Measurements from ENCODE around the gene HLF.
A peak's percentile ranks its signal among the peaks of the same experiment; 100 is the strongest.

Gene HLF

DNA sequence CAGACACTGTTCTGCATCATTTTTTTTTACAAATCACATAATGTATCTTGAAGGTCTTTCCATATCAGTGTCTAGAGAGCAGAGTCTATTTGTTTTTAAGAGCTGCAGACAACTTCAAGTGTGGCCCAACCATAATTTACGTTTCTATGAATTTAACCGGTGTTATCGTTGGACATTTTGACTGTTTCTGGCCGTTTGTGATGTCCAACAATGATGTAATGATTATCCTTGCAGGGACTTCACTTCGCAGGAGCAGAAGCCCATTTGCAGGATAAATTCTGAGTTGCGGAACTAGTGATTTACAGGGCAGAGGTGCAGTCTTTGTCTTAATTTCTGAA, 26.9 kb upstream of the HLF start:
- TF ChIP-seq, protein P1, sequence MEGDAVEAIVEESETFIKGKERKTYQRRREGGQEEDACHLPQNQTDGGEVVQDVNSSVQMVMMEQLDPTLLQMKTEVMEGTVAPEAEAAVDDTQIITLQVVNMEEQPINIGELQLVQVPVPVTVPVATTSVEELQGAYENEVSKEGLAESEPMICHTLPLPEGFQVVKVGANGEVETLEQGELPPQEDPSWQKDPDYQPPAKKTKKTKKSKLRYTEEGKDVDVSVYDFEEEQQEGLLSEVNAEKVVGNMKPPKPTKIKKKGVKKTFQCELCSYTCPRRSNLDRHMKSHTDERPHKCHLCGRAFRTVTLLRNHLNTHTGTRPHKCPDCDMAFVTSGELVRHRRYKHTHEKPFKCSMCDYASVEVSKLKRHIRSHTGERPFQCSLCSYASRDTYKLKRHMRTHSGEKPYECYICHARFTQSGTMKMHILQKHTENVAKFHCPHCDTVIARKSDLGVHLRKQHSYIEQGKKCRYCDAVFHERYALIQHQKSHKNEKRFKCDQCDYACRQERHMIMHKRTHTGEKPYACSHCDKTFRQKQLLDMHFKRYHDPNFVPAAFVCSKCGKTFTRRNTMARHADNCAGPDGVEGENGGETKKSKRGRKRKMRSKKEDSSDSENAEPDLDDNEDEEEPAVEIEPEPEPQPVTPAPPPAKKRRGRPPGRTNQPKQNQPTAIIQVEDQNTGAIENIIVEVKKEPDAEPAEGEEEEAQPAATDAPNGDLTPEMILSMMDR (IDR thresholded peaks at IDR 0.05; ENCODE audit: low read depth, low read length): no peak
- peak overlapping the region; percentile 66 for H3K4me3 ChIP-seq (ENCODE audit: low read depth, low read length)

DNA sequence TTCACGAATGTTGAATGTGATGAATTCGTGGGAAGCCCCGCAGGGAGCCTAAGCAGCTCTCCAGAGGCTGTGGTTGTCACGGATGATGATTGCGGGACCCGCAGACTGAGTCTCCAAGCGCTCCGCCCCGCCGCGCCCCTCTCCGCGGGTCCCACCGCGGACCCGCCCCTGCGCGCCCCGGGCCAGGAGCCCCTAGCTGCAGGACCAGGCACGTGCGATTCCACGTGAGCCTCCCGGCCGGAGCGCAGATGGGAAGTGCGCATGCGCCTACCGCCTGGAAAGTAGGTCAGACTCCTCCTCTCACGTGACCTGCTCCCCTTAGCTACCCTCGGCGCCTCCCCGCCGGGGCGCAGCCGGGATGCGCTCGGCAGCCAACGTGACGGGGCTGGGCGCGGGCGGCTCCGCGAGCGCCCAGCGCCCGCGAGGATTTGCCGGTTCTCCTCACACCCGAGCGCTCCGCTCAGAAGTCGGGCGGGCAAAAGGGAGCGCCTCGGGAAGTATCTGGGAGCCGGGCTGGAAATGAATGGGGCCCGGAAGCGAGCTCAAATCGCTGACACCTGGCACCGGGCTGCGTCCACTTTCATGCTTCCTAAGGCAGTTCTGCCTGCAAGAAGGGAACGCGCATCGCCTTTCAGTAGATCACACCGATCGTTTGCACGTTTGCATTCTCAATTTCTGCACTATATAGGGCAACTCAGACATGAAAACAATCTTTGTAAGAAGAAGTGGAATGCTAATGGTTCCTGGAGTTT, 26.4 kb upstream of the HLF start:
- H3K4me3 ChIP-seq (ENCODE audit: low read depth, low read length): peak overlapping the region; percentile 66
- TF ChIP-seq, protein P1 (IDR thresholded peaks at IDR 0.05; ENCODE audit: low read depth, low read length): no peak

DNA sequence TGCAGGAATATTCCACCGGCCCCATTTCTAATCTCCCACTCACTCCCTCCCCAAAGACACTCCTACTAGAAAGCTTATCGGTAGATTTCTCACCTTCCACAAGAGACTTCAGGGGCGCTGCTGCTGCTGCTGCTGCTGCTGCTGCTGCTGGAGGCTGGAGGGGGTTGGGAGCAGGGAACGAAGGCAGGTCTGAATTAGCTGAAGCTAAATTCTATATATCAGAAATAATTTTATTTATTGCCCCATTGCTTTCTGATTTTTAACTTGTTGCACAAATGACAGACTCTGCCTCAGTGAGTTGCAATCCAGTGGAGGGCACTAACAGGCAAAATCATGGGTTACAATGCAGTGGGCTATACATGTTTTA, 25.8 kb upstream of the HLF start:
- TF ChIP-seq, protein P1 (IDR thresholded peaks at IDR 0.05; ENCODE audit: low read depth, low read length): no peak
- H3K4me3 ChIP-seq (ENCODE audit: low read depth, low read length): peak overlapping the region; percentile 66

DNA sequence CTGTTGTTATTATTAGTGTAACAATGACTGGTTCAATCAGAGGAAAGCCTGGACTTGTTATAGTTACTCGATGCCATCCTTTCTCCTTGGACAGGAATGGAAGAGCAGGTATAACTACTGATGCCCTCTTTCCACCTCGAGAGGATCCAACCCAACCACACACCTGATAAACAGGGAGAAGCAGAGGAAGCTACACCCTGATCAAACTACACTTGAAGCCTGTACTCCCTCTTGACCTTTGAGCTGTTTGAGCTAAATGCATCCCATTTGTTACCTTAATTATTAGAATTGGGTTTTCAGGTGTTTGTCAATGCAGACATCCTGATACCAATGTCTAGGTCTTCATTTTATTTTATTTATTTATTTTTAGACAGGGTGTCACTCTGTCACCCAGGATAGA, 23.7 kb upstream of the HLF start:
- no peak overlapping the region for H3K4me3 ChIP-seq (ENCODE audit: low read depth, low read length)
- TF ChIP-seq, protein P1 (IDR thresholded peaks at IDR 0.05; ENCODE audit: low read depth, low read length): no peak

DNA sequence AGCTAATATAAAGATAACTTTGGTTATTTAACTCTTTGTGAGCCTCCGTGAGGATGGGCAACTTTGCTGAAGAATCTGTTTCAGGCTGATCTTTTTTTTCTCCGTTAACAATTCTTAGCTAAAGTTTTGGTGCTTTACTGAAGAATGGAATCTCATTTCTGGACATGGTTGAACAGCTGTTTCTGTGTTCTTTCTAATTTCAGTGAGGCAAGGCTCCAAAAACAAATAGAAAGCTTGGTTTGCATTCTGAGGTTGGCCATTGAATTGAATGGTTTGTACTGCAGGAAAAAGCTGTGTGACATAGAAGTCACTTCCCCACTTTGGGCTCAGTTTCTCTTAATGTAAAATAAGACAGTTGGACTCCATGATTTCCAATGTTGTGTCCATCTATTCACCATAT, 22.3 kb upstream of the HLF start:
- TF ChIP-seq, protein P1 (IDR thresholded peaks at IDR 0.05; ENCODE audit: low read depth, low read length): no peak
- no peak overlapping the region for H3K4me3 ChIP-seq (ENCODE audit: low read depth, low read length)

DNA sequence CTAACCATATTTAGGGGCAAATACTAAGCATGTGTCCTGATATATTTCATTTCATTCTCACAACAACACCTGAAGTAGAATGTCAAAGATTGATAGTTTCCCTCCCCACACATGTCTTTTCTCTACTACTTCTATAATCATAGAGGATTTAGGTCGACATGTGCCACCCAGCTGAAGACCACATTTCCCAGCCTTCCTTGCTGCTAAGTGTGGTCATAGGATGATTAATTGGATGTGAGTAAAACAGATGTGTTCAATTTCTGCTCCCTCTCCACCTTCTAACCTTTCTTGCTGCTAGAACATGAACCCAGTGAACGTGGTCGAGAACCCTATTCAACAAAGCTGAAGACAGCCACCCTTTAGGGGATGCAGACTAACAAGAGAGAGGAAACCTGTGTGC, 18.8 kb upstream of the HLF start:
- no peak overlapping the region for H3K4me3 ChIP-seq (ENCODE audit: low read depth, low read length)
- TF ChIP-seq, protein P1 (IDR thresholded peaks at IDR 0.05; ENCODE audit: low read depth, low read length): no peak

DNA sequence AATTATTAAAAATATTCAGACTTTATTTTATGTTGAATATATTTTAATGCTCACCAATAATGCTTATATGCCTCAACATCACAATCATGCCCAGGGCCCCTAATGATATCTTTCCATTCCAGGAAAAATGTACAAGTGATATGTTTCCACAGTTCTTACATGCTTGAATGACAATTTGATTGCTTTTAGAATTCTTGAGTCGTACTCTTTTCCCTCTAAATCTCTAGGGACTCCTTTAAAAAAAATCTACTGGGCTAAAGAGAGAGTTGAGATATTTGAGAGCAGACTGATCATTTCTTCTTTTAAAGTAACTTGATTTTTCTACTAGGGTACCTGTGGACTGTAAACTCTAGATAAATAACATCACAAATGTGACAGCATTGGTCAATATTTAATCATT, 18.2 kb upstream of the HLF start:
- TF ChIP-seq, protein P1 (IDR thresholded peaks at IDR 0.05; ENCODE audit: low read depth, low read length): no peak
- no peak overlapping the region for H3K4me3 ChIP-seq (ENCODE audit: low read depth, low read length)
